Tibial artery (tissue), 4 donors: ENCODE results near the gene TMPRSS6.

Experiments used
- DNase-seq, 2 donors: peaks; one replicate each; pipeline ENCODE4 v3.0.0-alpha.2; 2019
- H3K27ac ChIP-seq, 2 donors: fragments of 200-600 bp; sonication (generic) in 1 of 2; 1 replicate in 1 of 2; 2 replicates in 1 of 2; pipeline ENCODE4 v1.5.1; 2018 to 2019; ENCODE audit warnings: mild to moderate bottlenecking in 1 of 2
- H3K27me3 ChIP-seq, 2 donors: fragments of 200-600 bp; sonication (generic) in 1 of 2; one replicate each; pipeline versions ENCODE4 v1.5.1 to v1.6.0; 2016 to 2019
- H3K36me3 ChIP-seq, 3 donors: fragments of 200-600 bp; sonication (generic) in 2 of 3; one replicate each; pipeline ENCODE4 v1.5.1; 2016 to 2019; ENCODE audit warnings: mild to moderate bottlenecking in 2 of 3
- H3K4me1 ChIP-seq, 4 donors: fragments of 200-600 bp; sonication (generic) in 2 of 4; 1 replicate in 3 of 4; 2 replicates in 1 of 4; pipeline ENCODE4 v1.5.1; 2016 to 2019
- H3K4me3 ChIP-seq, 2 donors: fragments of 200-600 bp; sonication (generic) in 1 of 2; 1 replicate in 1 of 2; 2 replicates in 1 of 2; pipeline ENCODE4 v1.5.1; 2018 to 2019; ENCODE audit warnings: mild to moderate bottlenecking in 2 of 2
- H3K9me3 ChIP-seq, 3 donors: fragments of 200-600 bp; sonication (generic) in 1 of 3; one replicate each; pipeline ENCODE4 v1.5.1; 2016 to 2019
- intact Hi-C: fragments of 100-400 bp; cut with DNase I; formaldehyde crosslinking; loops from one replicate; pipeline ENCODE4 v1.15.0; 2023; ENCODE audit warnings: low total_unique reads
- TF ChIP-seq, protein P1 (sequence below), 2 experiments: fragments of 200-600 bp in 1 of 2; fragments of 450-650 bp in 1 of 2; IDR thresholded peaks; one replicate each; pipeline ENCODE4 v1.5.1; 2017 to 2019; ENCODE audit warnings: antibody characterized with exemption in 2 of 2, mild to moderate bottlenecking in 1 of 2, moderate library complexity in 1 of 2

Gene TMPRSS6

DNA sequence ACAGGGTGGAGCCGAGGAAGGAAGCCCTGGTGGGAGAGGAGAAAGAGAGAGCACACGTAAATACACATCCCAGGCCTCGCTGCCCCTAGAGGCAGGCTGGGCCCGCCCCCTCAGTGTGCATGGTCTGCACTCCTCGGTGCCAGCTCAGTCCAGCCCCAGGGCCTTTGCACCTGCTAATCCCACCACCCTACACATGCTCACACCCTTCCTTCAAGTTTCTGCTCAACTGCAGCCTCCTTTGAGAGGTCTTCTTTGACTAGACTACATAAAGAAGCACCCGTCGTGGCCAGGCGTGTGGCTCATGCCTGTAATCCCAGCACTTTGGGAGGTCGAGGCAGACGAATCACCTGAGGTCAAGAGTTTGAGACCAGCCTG is 34.7 kb upstream of the TMPRSS6 start:
- Histone ChIP-seq H3K4me1 (no peaks in the 10 kb centered on the region), H3K27me3 (peaks cover 0 to 67% of the 10 kb centered on the region in 2 donors), H3K4me3 (no peak overlapping the region), H3K36me3 (no peaks in the 10 kb centered on the region), H3K9me3 (no peaks in the 10 kb centered on the region), H3K27ac (no peak overlapping the region)
- intact Hi-C loops = no loop called here
- DNase-seq = no peak
- TF ChIP-seq, protein P1, sequence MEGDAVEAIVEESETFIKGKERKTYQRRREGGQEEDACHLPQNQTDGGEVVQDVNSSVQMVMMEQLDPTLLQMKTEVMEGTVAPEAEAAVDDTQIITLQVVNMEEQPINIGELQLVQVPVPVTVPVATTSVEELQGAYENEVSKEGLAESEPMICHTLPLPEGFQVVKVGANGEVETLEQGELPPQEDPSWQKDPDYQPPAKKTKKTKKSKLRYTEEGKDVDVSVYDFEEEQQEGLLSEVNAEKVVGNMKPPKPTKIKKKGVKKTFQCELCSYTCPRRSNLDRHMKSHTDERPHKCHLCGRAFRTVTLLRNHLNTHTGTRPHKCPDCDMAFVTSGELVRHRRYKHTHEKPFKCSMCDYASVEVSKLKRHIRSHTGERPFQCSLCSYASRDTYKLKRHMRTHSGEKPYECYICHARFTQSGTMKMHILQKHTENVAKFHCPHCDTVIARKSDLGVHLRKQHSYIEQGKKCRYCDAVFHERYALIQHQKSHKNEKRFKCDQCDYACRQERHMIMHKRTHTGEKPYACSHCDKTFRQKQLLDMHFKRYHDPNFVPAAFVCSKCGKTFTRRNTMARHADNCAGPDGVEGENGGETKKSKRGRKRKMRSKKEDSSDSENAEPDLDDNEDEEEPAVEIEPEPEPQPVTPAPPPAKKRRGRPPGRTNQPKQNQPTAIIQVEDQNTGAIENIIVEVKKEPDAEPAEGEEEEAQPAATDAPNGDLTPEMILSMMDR (IDR thresholded peaks at IDR 0.05) = no peak

DNA sequence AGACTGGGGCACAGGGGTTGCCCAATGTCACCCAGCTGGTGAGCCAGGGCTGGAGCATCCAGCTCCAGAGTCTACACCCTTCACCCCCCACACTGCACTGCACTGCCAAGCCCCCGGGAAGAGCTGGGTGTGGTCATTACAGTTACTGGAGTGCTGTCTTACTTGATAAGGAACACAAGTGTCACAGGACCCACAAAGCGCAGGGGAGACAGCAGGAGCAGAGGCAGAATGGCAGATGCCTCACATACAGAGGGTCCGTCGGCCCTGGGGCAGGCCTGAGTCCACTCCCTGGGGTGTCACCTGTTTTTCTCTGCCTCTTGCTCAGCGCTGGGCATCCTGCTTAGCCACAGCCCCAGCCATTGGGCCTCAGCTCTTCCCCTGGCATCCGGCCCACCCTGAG is 32.5 kb upstream of the TMPRSS6 start:
- no peak for DNase-seq
- peaks cover 0 to 45% of the 10 kb centered on the region in 2 donors for H3K27me3 ChIP-seq

GRCh38 chr22:37141476-37141875 is 32.0 kb upstream of the TMPRSS6 start:
- H3K27ac ChIP-seq = no peak overlapping the region
- intact Hi-C loops = no loop called here
- DNase-seq = no peak
- TF ChIP-seq, protein P1 (IDR thresholded peaks at IDR 0.05) = no peak
- H3K4me1 ChIP-seq = no peaks in the 10 kb centered on the region
- H3K36me3 ChIP-seq = no peaks in the 10 kb centered on the region
- H3K9me3 ChIP-seq = no peaks in the 10 kb centered on the region
- peaks cover 0 to 42% of the 10 kb centered on the region in 2 donors for H3K27me3 ChIP-seq
- H3K4me3 ChIP-seq = no peak overlapping the region

More for the DNA sequence above, 32.5 kb upstream of the TMPRSS6 start:
- no peak overlapping the region for H3K4me3 ChIP-seq
- H3K9me3 ChIP-seq = no peaks in the 10 kb centered on the region
- no peaks in the 10 kb centered on the region for H3K36me3 ChIP-seq
- intact Hi-C loops = no loop called here
- TF ChIP-seq, protein P1 (IDR thresholded peaks at IDR 0.05) = no peak
- no peaks in the 10 kb centered on the region for H3K4me1 ChIP-seq
- H3K27ac ChIP-seq = no peak overlapping the region

DNA sequence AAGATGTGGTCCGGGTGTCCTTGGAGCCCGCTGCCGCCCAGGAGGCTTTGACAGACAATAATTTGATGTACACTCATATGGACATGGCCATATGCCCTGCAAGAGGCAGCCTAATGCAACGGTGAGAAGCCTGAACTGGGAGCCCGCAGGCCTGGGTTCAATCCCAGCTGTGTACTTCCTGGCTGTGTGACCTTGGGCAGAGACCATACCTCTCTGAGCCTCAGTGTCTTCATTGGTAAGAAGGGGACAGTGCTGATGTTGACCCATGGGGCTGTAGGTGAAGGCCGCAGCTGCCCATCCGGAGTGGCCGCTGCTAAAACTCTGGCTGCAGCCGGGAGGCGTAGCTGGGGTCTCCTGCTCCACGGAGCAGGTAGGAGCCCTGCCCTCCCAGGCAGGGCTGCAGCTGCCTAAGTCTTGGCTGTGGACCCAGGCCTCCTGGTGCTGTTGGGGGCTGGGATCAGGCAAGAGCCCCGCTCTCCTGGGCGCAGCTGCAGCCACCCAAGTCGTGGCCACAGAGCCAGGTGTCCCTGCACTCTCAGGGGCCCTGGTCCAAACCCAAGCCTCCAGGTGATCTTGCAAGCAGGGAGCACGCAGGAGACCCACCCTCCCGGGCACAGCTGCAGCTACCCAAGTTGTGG is 31.3 kb upstream of the TMPRSS6 start:
- H3K36me3 ChIP-seq = no peaks in the 10 kb centered on the region
- H3K4me3 ChIP-seq = no peak overlapping the region
- no peaks in the 10 kb centered on the region for H3K4me1 ChIP-seq
- no peak overlapping the region for H3K27ac ChIP-seq
- TF ChIP-seq, protein P1 (IDR thresholded peaks at IDR 0.05) = no peak
- H3K27me3 ChIP-seq = peaks cover 0 to 37% of the 10 kb centered on the region in 2 donors
- intact Hi-C loops = no loop called here
- DNase-seq = no peak
- H3K9me3 ChIP-seq = no peaks in the 10 kb centered on the region

GRCh38 chr22:37139762-37140161 is 30.2 kb upstream of the TMPRSS6 start:
- TF ChIP-seq, protein P1 (IDR thresholded peaks at IDR 0.05) = no peak
- H3K4me1 ChIP-seq = no peaks in the 10 kb centered on the region
- DNase-seq = no peak
- H3K27ac ChIP-seq = no peak overlapping the region
- H3K27me3 ChIP-seq = peaks cover 0 to 34% of the 10 kb centered on the region in 2 donors
- H3K9me3 ChIP-seq = no peaks in the 10 kb centered on the region
- H3K4me3 ChIP-seq = no peak overlapping the region
- intact Hi-C loops = no loop called here
- no peaks in the 10 kb centered on the region for H3K36me3 ChIP-seq
